CD14-positive monocyte (primary cell): ENCODE data around the gene CMTM5. TPM values are rescaled to one million over a fixed set of nuclear protein-coding genes. Genes with fewer than 3 reads are reported as not detected.

Experiments used
- DNase-seq, 3 donors: peaks; one replicate each; pipeline ENCODE4 v3.0.0-alpha.2; 2011 to 2022
- H2AFZ ChIP-seq: 2 replicates; pipeline ENCODE4 v1.6.0; 2012; ENCODE audit warnings: mild to moderate bottlenecking, low read depth, low read length, inconsistent platforms; ENCODE audit not compliant: insufficient read depth, poor library complexity, severe bottlenecking
- H3K27ac ChIP-seq, 2 donors: 1 replicate in 1 of 2; 2 replicates in 1 of 2; pipeline ENCODE4 v1.5.1; 2012 to 2013; ENCODE audit warnings: low read length in 2 of 2, control low read depth in 1 of 2, inconsistent platforms in 1 of 2, low read depth in 1 of 2, mild to moderate bottlenecking in 1 of 2
- H3K27me3 ChIP-seq, 2 donors: one replicate each; pipeline versions ENCODE4 v1.6.0 to v1.6.1; 2011 to 2013; ENCODE audit warnings: low read length in 2 of 2; ENCODE audit not compliant: control insufficient read depth in 2 of 2, insufficient read depth in 2 of 2
- H3K36me3 ChIP-seq, 2 donors: replicated peaks in 1 of 2; 1 replicate in 1 of 2; 2 replicates in 1 of 2; pipeline versions ENCODE4 v1.5.1 to v1.6.1; 2012 to 2013; ENCODE audit warnings: low read length in 2 of 2, control low read depth in 1 of 2, inconsistent platforms in 1 of 2, mild to moderate bottlenecking in 1 of 2; ENCODE audit not compliant: insufficient read depth in 2 of 2, control insufficient read depth in 1 of 2
- H3K4me1 ChIP-seq, 2 donors: 1 replicate in 1 of 2; 2 replicates in 1 of 2; pipeline versions ENCODE4 v1.5.1 to v1.6.1; 2012 to 2013; ENCODE audit warnings: low read length in 2 of 2, control low read depth in 1 of 2, inconsistent platforms in 1 of 2, mild to moderate bottlenecking in 1 of 2, moderate library complexity in 1 of 2; ENCODE audit not compliant: insufficient read depth in 2 of 2, control insufficient read depth in 1 of 2
- H3K4me2 ChIP-seq: replicated peaks from 2 replicates; pipeline ENCODE3; 2012; ENCODE audit warnings: low read length, moderate library complexity, mild to moderate bottlenecking; ENCODE audit not compliant: poor library complexity, severe bottlenecking; ENCODE audit errors: extremely low read depth
- H3K4me3 ChIP-seq, 3 experiments: fragments of 200-600 bp in 1 of 3; sonication (generic) in 1 of 3; replicated peaks in 1 of 3; 1 replicate in 2 of 3; 2 replicates in 1 of 3; pipeline ENCODE4 v1.5.1; 2011 to 2013; ENCODE audit warnings: low read length in 3 of 3, mild to moderate bottlenecking in 3 of 3, control low read depth in 2 of 3, low read depth in 2 of 3, inconsistent platforms in 1 of 3, moderate library complexity in 1 of 3
- H3K79me2 ChIP-seq: 2 replicates; pipeline ENCODE4 v1.6.0; 2012; ENCODE audit warnings: mild to moderate bottlenecking, control low read depth, inconsistent platforms, low read length, moderate library complexity; ENCODE audit not compliant: insufficient read depth
- H3K9ac ChIP-seq: 2 replicates; pipeline ENCODE4 v1.6.0; 2017; ENCODE audit warnings: low read length, mild to moderate bottlenecking; ENCODE audit not compliant: insufficient read depth, poor library complexity, severe bottlenecking
- H3K9me3 ChIP-seq, 2 donors: replicated peaks in 1 of 2; 1 replicate in 1 of 2; 2 replicates in 1 of 2; pipeline versions ENCODE4 v1.5.1 to v1.6.1; 2012 to 2013; ENCODE audit warnings: low read length in 2 of 2, control low read depth in 1 of 2; ENCODE audit not compliant: control insufficient read depth in 1 of 2, insufficient read depth in 1 of 2
- H4K20me1 ChIP-seq: 2 replicates; pipeline ENCODE4 v1.6.0; 2012; ENCODE audit warnings: mild to moderate bottlenecking, low read length, control low read depth, moderate library complexity; ENCODE audit not compliant: insufficient read depth
- H3K27ac Mint-ChIP-seq, 7 donors: one replicate each; pipeline ENCODE4 v1.8.0; 2020; ENCODE audit warnings: mild to moderate bottlenecking in 7 of 7, mixed read lengths in 7 of 7, moderate library complexity in 6 of 7, inconsistent platforms in 2 of 7
- H3K27me3 Mint-ChIP-seq, 3 donors: one replicate each; pipeline ENCODE4 v1.8.0; 2021 to 2022; ENCODE audit warnings: low read depth in 3 of 3, mild to moderate bottlenecking in 3 of 3, mixed read lengths in 3 of 3, moderate library complexity in 3 of 3, inconsistent platforms in 1 of 3
- H3K36me3 Mint-ChIP-seq, 2 donors: one replicate each; pipeline ENCODE4 v1.8.0; 2020; ENCODE audit warnings: mixed read lengths in 2 of 2, inconsistent platforms in 1 of 2, mild to moderate bottlenecking in 1 of 2
- H3K4me1 Mint-ChIP-seq: one replicate; pipeline ENCODE4 v1.8.0; 2020; ENCODE audit warnings: mild to moderate bottlenecking, mixed read lengths
- H3K4me3 Mint-ChIP-seq, 2 donors: one replicate each; pipeline ENCODE4 v1.8.0; 2020; ENCODE audit warnings: mild to moderate bottlenecking in 2 of 2, mixed read lengths in 2 of 2, moderate library complexity in 1 of 2
- H3K9me3 Mint-ChIP-seq, 7 donors: one replicate each; pipeline ENCODE4 v1.8.0; 2020 to 2022; ENCODE audit warnings: mixed read lengths in 7 of 7, mild to moderate bottlenecking in 6 of 7, moderate library complexity in 6 of 7, inconsistent platforms in 2 of 7
- CTCF ChIP-seq: fragments of 200-600 bp; IDR thresholded peaks from one replicate; pipeline ENCODE4 v1.8.0; 2022; ENCODE audit warnings: antibody characterized with exemption, mild to moderate bottlenecking
- WGBS: methylation state at CpG from one replicate; pipeline ENCODE4 v1.1.5; 2013; ENCODE audit warnings: missing lambda C conversion rate; ENCODE audit not compliant: insufficient coverage; 5-methylcytosine and 5-hydroxymethylcytosine counted together
- intact Hi-C, 2 donors: fragments of 100-400 bp; cut with micrococcal nuclease; formaldehyde crosslinking; loops; one replicate each; pipeline versions ENCODE4 v1.15.0 to v1.15.1; 2023
- polyA plus RNA-seq, 3 donors: library from polyadenylated mRNA; depleted of rRNA in 1 of 3; unstranded in 2 of 3; stranded (reverse) in 1 of 3; fragments of 300-500 nt in 2 of 3; fragments of >200 nt in 1 of 3; fragmentation: Illumina TruSeq in 2 of 3; gene quantifications; 1 replicate in 2 of 3; 2 replicates in 1 of 3; pipeline ENCODE4 v1.2.3, GENCODE V29; 2012 to 2021

The CMTM5 gene
- polyA plus RNA-seq, 3 donors: 0.93 to 1.1 TPM; not detected in 1

DNA sequence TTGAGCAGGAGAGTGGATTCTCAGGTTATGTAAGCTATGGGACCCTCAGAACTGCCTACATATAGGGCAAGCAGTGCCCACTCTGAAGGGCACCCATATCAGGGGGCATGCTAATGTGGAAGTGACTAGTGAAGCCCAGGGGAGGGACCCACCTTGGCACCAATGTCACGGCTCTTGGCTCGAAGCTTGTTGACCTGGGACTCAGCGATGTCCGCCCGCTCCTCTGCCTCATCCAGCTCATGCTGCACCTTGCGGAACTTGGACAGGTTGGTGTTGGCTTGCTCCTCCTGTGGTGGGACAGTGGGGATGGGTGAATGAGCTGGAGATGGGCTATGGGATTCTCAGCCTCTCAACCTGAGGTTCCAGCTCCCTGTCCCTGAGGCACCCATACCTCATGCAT is 5.4 kb downstream of the CMTM5 start:
- Histone ChIP-seq H3K4me2 (no peak overlapping the region), H2AFZ (no peak overlapping the region), H3K36me3 (no peaks in the 10 kb centered on the region), H4K20me1 (no peaks in the 10 kb centered on the region), H3K9me3 (no peaks in the 10 kb centered on the region), H3K4me1 (no peaks in the 10 kb centered on the region), H3K27me3 (no peaks in the 10 kb centered on the region), H3K4me3 (no peak overlapping the region), H3K9ac (no peak overlapping the region), H3K79me2 (no peaks in the 10 kb centered on the region), H3K27ac (no peak overlapping the region)
- intact Hi-C loops: no loop called here
- peak overlapping the region in 1 of 7 donors; percentile 44 for H3K27ac Mint-ChIP-seq
- no peaks in the 10 kb centered on the region for H3K36me3 Mint-ChIP-seq
- no peak for TF ChIP-seq CTCF
- peak overlapping the region in 1 of 2 donors; percentile 19 for H3K4me3 Mint-ChIP-seq
- peaks cover 3 to 13% (median 10%) of the 10 kb centered on the region in 3 donors for H3K27me3 Mint-ChIP-seq
- peaks cover 0 to 1% (median 0%) of the 10 kb centered on the region in 7 donors for H3K9me3 Mint-ChIP-seq
- no peak for DNase-seq
- 96% methylated on average over 4 of the region's 6 CpGs for WGBS
- H3K4me1 Mint-ChIP-seq: no peaks in the 10 kb centered on the region

DNA sequence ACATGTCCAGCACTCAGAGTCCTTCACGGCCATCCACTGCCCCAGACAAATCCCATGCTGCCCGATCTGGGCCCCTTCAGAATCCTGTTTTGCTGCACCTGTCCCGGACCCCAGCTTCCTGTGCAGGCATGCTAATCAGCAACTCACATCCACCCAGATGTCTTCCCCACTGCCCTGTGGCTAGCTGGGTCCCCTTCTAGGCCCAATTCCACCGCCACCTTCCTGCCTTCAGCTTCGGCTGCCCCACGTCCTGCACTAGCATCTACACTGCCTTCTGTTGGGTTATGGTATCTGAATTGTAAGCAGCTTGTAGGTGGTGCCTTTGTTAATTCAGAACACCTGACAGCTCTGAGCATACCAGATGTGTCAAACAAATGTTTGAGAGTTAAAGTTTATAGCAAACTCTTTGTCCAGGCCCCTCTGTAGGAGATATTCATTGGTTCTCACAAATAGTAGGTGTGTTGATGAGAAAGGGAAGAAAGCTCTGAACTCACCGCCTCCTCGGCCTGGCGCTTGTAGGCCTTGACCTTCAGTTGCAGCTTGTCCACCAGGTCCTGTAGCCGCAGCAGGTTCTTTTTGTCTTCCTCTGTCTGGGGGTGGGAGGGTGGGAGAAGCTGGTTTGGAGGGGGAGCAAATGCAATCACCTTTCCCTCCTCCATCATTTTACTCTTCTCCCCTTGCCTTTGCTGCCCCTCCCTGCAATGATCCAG is 6.0 kb downstream of the CMTM5 start:
- Mint-ChIP-seq H3K4me3 (peak overlapping the region in 1 of 2 donors; percentile 19), H3K27ac (peak overlapping the region in 1 of 7 donors; percentile 44), H3K9me3 (peaks cover 0 to 1% (median 0%) of the 10 kb centered on the region in 7 donors), H3K36me3 (no peaks in the 10 kb centered on the region), H3K4me1 (no peaks in the 10 kb centered on the region), H3K27me3 (peaks cover 3 to 12% (median 11%) of the 10 kb centered on the region in 3 donors)
- no peak overlapping the region for H2AFZ ChIP-seq
- no peaks in the 10 kb centered on the region for H3K4me1 ChIP-seq
- H3K4me3 ChIP-seq: no peak overlapping the region
- no peaks in the 10 kb centered on the region for H3K9me3 ChIP-seq
- no peak overlapping the region for H3K9ac ChIP-seq
- H3K27me3 ChIP-seq: no peaks in the 10 kb centered on the region
- H4K20me1 ChIP-seq: no peaks in the 10 kb centered on the region
- 17% methylated on average over 3 of the region's 10 CpGs for WGBS
- TF ChIP-seq CTCF: no peak
- no peak overlapping the region for H3K27ac ChIP-seq
- intact Hi-C loops: no loop called here
- no peak for DNase-seq
- H3K4me2 ChIP-seq: no peak overlapping the region
- no peaks in the 10 kb centered on the region for H3K36me3 ChIP-seq
- no peaks in the 10 kb centered on the region for H3K79me2 ChIP-seq
